C1 segment of cervical spinal cord (tissue), 14 donors: ENCODE data around the gene RGS3.

Experiments
- DNase-seq, 14 donors: peaks; one replicate each; lab custom pipeline; 2025; lab: John Stamatoyannopoulos, UW

The RGS3 gene

GRCh38 chr9:113511856-113512761, 48.6 kb downstream of the RGS3 start:
- no peak for DNase-seq

- DNase-seq: no peak
These were observed 49.6 kb downstream of the RGS3 start for GRCh38 chr9:113513111-113513510.

- DNase-seq: no peak
These were observed 50.0 kb downstream of the RGS3 start for GRCh38 chr9:113513536-113513935.

DNA sequence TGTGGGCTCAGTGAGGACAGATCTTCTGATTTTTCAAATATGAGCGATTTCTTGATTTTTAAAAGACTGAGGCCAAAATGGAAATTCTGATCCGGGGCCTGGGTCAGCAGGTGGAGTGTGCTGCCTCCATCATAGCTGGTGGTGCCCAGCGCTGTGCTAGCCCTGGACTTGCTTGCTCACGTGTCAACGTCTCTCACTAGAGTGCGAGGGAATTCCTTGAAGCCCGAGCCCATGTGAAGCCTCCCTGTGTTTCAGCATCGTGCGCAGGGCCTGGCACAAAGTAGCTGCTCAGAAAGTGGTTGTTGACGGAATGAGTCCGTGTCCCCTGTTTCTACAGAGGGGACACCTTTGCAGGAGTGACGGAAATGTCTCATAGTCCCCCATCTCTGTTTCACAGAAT, 50.5 kb downstream of the RGS3 start:
- no peak for DNase-seq

DNA sequence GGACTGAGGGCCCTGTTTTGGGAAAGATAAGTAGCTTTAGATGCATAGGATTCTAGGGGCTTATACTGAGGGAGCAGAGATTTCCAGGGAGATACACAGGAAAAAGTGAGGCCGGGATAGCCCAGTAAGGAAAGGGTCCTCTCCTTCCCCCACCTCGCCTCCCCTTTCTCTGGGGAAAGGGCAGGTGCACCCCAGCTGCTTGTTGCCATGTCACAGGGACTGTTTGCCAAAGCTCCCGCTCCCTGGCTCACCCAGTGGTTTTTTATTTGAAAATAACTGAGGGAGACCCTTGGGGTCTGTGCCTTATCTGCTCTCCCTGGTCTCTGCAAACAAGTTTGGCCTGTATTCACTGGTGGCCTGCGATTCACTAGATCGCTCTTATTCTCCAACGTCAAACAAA, 51.2 kb downstream of the RGS3 start:
- no peak for DNase-seq

DNA sequence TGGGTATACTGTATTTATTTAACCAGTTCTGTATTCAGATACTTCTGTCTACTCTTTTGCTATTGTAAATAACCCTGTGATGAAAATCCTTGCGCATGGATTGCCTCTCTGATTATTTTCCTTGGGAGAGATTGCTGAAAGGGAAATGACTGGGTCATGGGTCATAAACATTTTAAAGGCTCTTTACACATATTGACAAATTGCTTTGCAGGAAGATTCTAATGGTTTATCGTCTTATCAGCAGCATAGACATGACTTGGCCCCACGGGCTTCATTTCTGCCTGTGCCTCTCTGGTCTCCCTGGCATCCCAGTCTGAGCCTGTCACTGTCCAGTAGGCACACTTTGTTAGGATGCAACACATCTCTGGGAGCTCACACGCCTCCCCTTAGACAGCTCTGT, 52.3 kb downstream of the RGS3 start:
- DNase-seq: no peak

- no peak for DNase-seq
These were observed 53.5 kb downstream of the RGS3 start for GRCh38 chr9:113516840-113517577.

GRCh38 chr9:113519426-113520108, 56.0 kb downstream of the RGS3 start:
- DNase-seq: no peak

DNA sequence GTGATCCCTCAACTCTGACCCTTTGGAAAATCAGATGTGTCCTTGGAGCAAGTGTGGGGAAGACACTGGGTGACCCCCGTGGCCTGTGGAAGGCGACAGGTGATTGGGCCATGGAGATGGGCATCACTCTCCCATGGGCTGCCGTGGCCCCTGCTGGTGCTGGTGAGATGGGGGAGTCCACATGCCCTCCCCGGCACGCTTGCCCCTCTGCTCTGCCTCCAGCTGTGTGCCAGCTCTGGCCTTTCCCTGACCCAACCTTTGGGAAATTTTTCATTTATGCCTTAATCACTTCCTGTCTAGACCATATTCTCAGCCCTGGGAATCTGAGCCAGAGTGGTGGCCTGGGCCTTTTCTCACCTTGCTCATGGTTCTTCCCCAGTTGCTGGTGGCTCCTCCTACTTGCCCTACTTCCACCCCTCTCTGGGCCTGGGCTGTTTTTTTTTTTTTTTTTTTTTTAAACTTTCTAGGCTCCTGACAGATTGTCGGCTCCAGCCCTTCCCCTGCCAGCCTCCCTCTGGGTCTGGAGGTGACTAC, 56.6 kb downstream of the RGS3 start:
- DNase-seq: no peak

GRCh38 chr9:113521693-113522255, 58.2 kb downstream of the RGS3 start:
- no peak for DNase-seq

GRCh38 chr9:113522419-113522818, 58.9 kb downstream of the RGS3 start:
- DNase-seq: no peak

DNA sequence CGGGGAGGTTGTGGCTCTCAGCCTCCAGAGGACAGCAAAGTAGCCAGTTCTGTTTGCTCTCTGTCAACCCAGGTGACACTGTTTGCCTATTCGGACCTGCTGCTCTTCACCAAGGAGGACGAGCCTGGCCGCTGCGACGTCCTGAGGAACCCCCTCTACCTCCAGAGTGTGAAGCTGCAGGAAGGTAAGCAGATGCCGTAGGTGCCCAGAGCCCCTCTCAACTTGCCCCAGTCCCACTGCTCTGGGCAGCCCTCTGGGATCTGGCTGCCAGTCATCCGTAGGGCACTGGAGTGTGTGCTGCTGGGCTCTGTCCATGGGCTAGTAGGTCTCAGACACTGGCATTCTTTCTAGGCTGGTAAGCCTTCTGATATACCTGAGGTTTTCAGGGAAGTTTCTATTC, 59.3 kb downstream of the RGS3 start:
- DNase-seq: no peak

GRCh38 chr9:113523421-113524141, 60.1 kb downstream of the RGS3 start:
- DNase-seq: peak in 3 of 14 donors; percentile 12 to 33 (median 27)

DNA sequence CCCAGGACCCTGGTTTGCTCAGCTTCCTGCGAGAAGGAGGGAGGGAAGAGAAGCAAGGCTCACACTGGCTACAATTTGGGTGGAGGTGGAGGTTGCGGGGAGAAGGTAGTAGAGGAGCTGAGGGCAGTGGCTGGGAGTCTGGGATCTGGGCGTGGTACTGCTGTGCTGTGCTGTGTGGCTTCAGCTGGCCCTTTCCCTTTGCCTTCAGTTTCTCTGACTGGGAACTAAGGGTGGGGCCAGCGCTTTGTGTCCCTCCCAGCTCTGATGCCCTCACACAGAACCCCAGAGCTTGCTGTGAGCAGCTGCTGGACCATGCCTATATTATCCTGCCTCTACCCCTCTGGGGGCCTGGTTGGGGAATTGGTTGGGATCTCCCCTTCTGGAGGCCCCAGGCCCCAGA, 60.9 kb downstream of the RGS3 start:
- DNase-seq: no peak

DNA sequence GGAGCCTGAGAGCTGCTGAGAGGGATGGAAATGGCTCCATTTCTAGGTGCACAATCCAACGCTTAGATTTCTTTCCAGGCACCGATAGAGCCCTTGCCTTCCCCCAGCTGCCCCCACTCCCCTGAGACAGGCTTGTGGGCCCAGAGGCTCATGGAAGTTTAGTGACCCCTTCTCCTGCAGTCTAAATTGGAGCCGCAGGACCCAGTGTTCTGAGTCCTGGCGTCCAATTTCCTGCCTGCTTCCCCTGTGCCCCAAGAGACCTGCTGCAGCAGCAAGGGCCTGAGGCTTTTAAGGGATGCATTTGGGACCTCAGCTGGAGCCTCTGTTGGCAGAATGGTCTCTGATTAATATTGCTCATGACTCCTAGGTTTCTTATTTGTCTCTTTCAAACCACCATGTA, 61.7 kb downstream of the RGS3 start:
- no peak for DNase-seq

- no peak for DNase-seq
These were observed 62.3 kb downstream of the RGS3 start for GRCh38 chr9:113525831-113526230.

DNA sequence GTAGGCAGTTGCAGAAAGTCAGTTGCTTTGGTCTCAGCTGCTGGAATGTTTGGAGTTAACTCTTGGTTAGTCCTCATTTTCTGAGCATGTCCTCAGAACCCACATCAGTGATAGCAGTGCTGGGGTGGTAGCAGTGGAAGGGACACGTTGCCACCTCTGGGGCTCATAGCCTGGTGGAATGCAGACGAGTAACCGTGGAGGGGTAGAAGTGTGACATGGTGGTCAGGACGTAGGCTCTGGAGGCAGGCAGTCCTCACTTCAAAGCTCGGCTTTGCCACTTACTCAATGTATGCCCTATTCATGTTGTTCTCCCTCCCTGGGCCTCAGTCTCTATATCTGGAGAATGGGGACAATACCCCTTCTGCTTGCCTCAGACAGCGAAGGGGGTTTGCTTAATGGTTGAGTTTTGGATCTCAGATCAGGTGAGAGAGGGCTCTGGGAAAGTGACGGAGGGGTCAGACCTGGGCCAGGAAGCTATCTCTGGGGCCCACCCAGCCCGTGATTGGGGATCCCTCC, 62.8 kb downstream of the RGS3 start:
- DNase-seq: no peak

- peak in 2 of 14 donors; percentile 10 to 17 for DNase-seq
These were observed 63.3 kb downstream of the RGS3 start for GRCh38 chr9:113526841-113527240.

DNA sequence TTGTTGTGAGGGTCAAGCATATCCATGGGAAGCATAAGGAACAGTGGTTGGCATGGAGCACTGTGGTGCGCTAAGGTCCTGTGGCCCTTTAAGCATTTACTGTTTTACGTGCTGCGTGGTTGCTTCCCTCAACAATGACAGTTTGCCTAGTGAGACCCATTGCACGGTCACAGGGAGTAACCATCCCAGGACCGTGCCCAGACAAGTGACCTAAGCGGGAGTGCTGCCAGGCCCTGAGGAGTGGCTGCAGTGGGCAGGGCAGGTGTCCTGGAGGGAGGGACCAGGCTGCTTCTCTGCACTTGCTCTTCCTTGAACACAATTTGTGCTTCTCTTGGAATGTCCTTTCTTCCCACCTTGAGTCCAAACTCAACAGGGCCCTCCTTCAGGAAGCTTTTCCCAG, 64.6 kb downstream of the RGS3 start:
- no peak for DNase-seq

GRCh38 chr9:113528811-113529210, 65.3 kb downstream of the RGS3 start:
- DNase-seq: no peak
